CD14-positive monocyte (primary cell): ENCODE results near the gene COBLL1. TPM values are rescaled to one million over a fixed set of nuclear protein-coding genes. Genes with fewer than 3 reads are reported as not detected.
"Not testable (repeated sequence)": the region's sequence is repeated elsewhere in the genome, so short reads cannot be mapped to it uniquely, and the experiment has no call there.

Experiments
- DNase-seq, 3 donors: peaks; one replicate each; pipeline ENCODE4 v3.0.0-alpha.2; 2011 to 2022
- H2AFZ ChIP-seq: 2 replicates; pipeline ENCODE4 v1.6.0; 2012; ENCODE audit warnings: mild to moderate bottlenecking, low read depth, low read length, inconsistent platforms; ENCODE audit not compliant: insufficient read depth, poor library complexity, severe bottlenecking
- H3K27ac ChIP-seq, 2 donors: 1 replicate in 1 of 2; 2 replicates in 1 of 2; pipeline ENCODE4 v1.5.1; 2012 to 2013; ENCODE audit warnings: low read length in 2 of 2, control low read depth in 1 of 2, inconsistent platforms in 1 of 2, low read depth in 1 of 2, mild to moderate bottlenecking in 1 of 2
- H3K27me3 ChIP-seq, 2 donors: one replicate each; pipeline versions ENCODE4 v1.6.0 to v1.6.1; 2011 to 2013; ENCODE audit warnings: low read length in 2 of 2; ENCODE audit not compliant: control insufficient read depth in 2 of 2, insufficient read depth in 2 of 2
- H3K36me3 ChIP-seq, 2 donors: replicated peaks in 1 of 2; 1 replicate in 1 of 2; 2 replicates in 1 of 2; pipeline versions ENCODE4 v1.5.1 to v1.6.1; 2012 to 2013; ENCODE audit warnings: low read length in 2 of 2, control low read depth in 1 of 2, inconsistent platforms in 1 of 2, mild to moderate bottlenecking in 1 of 2; ENCODE audit not compliant: insufficient read depth in 2 of 2, control insufficient read depth in 1 of 2
- H3K4me1 ChIP-seq, 2 donors: 1 replicate in 1 of 2; 2 replicates in 1 of 2; pipeline versions ENCODE4 v1.5.1 to v1.6.1; 2012 to 2013; ENCODE audit warnings: low read length in 2 of 2, control low read depth in 1 of 2, inconsistent platforms in 1 of 2, mild to moderate bottlenecking in 1 of 2, moderate library complexity in 1 of 2; ENCODE audit not compliant: insufficient read depth in 2 of 2, control insufficient read depth in 1 of 2
- H3K4me2 ChIP-seq: replicated peaks from 2 replicates; pipeline ENCODE3; 2012; ENCODE audit warnings: low read length, moderate library complexity, mild to moderate bottlenecking; ENCODE audit not compliant: poor library complexity, severe bottlenecking; ENCODE audit errors: extremely low read depth
- H3K4me3 ChIP-seq, 3 experiments: fragments of 200-600 bp in 1 of 3; sonication (generic) in 1 of 3; replicated peaks in 1 of 3; 1 replicate in 2 of 3; 2 replicates in 1 of 3; pipeline ENCODE4 v1.5.1; 2011 to 2013; ENCODE audit warnings: low read length in 3 of 3, mild to moderate bottlenecking in 3 of 3, control low read depth in 2 of 3, low read depth in 2 of 3, inconsistent platforms in 1 of 3, moderate library complexity in 1 of 3
- H3K79me2 ChIP-seq: 2 replicates; pipeline ENCODE4 v1.6.0; 2012; ENCODE audit warnings: mild to moderate bottlenecking, control low read depth, inconsistent platforms, low read length, moderate library complexity; ENCODE audit not compliant: insufficient read depth
- H3K9ac ChIP-seq: 2 replicates; pipeline ENCODE4 v1.6.0; 2017; ENCODE audit warnings: low read length, mild to moderate bottlenecking; ENCODE audit not compliant: insufficient read depth, poor library complexity, severe bottlenecking
- H3K9me3 ChIP-seq, 2 donors: replicated peaks in 1 of 2; 1 replicate in 1 of 2; 2 replicates in 1 of 2; pipeline versions ENCODE4 v1.5.1 to v1.6.1; 2012 to 2013; ENCODE audit warnings: low read length in 2 of 2, control low read depth in 1 of 2; ENCODE audit not compliant: control insufficient read depth in 1 of 2, insufficient read depth in 1 of 2
- H4K20me1 ChIP-seq: 2 replicates; pipeline ENCODE4 v1.6.0; 2012; ENCODE audit warnings: mild to moderate bottlenecking, low read length, control low read depth, moderate library complexity; ENCODE audit not compliant: insufficient read depth
- H3K27ac Mint-ChIP-seq, 7 donors: one replicate each; pipeline ENCODE4 v1.8.0; 2020; ENCODE audit warnings: mild to moderate bottlenecking in 7 of 7, mixed read lengths in 7 of 7, moderate library complexity in 6 of 7, inconsistent platforms in 2 of 7
- H3K27me3 Mint-ChIP-seq, 3 donors: one replicate each; pipeline ENCODE4 v1.8.0; 2021 to 2022; ENCODE audit warnings: low read depth in 3 of 3, mild to moderate bottlenecking in 3 of 3, mixed read lengths in 3 of 3, moderate library complexity in 3 of 3, inconsistent platforms in 1 of 3
- H3K36me3 Mint-ChIP-seq, 2 donors: one replicate each; pipeline ENCODE4 v1.8.0; 2020; ENCODE audit warnings: mixed read lengths in 2 of 2, inconsistent platforms in 1 of 2, mild to moderate bottlenecking in 1 of 2
- H3K4me1 Mint-ChIP-seq: one replicate; pipeline ENCODE4 v1.8.0; 2020; ENCODE audit warnings: mild to moderate bottlenecking, mixed read lengths
- H3K4me3 Mint-ChIP-seq, 2 donors: one replicate each; pipeline ENCODE4 v1.8.0; 2020; ENCODE audit warnings: mild to moderate bottlenecking in 2 of 2, mixed read lengths in 2 of 2, moderate library complexity in 1 of 2
- H3K9me3 Mint-ChIP-seq, 7 donors: one replicate each; pipeline ENCODE4 v1.8.0; 2020 to 2022; ENCODE audit warnings: mixed read lengths in 7 of 7, mild to moderate bottlenecking in 6 of 7, moderate library complexity in 6 of 7, inconsistent platforms in 2 of 7
- CTCF ChIP-seq: fragments of 200-600 bp; IDR thresholded peaks from one replicate; pipeline ENCODE4 v1.8.0; 2022; ENCODE audit warnings: antibody characterized with exemption, mild to moderate bottlenecking
- WGBS: methylation state at CpG from one replicate; pipeline ENCODE4 v1.1.5; 2013; ENCODE audit warnings: missing lambda C conversion rate; ENCODE audit not compliant: insufficient coverage; 5-methylcytosine and 5-hydroxymethylcytosine counted together
- intact Hi-C, 2 donors: fragments of 100-400 bp; cut with micrococcal nuclease; formaldehyde crosslinking; loops; one replicate each; pipeline versions ENCODE4 v1.15.0 to v1.15.1; 2023
- polyA plus RNA-seq, 3 donors: library from polyadenylated mRNA; depleted of rRNA in 1 of 3; unstranded in 2 of 3; stranded (reverse) in 1 of 3; fragments of 300-500 nt in 2 of 3; fragments of >200 nt in 1 of 3; fragmentation: Illumina TruSeq in 2 of 3; gene quantifications; 1 replicate in 2 of 3; 2 replicates in 1 of 3; pipeline ENCODE4 v1.2.3, GENCODE V29; 2012 to 2021

The COBLL1 gene
- polyA plus RNA-seq, 3 donors, result 0.18 to 0.54 (median 0.24) TPM

- H3K9ac ChIP-seq, result no peak overlapping the region
These were observed 130.5 kb downstream of the COBLL1 start for GRCh38 chr2:164710837-164711765.

GRCh38 chr2:164710252-164710836 is 131.3 kb downstream of the COBLL1 start:
- H3K9ac ChIP-seq, H3K4me3 Mint-ChIP-seq, H3K4me3 ChIP-seq, H3K27me3 Mint-ChIP-seq, H3K27ac Mint-ChIP-seq, H3K4me1 ChIP-seq, H3K27ac ChIP-seq, DNase-seq, H3K36me3 ChIP-seq, H3K79me2 ChIP-seq, H3K9me3 Mint-ChIP-seq, H2AFZ ChIP-seq, H3K4me1 Mint-ChIP-seq, H3K9me3 ChIP-seq, H4K20me1 ChIP-seq, H3K36me3 Mint-ChIP-seq, intact Hi-C loops, H3K4me2 ChIP-seq, H3K27me3 ChIP-seq: not testable (repeated sequence)
- 100% methylated on average over 1 of the region's 10 CpGs for WGBS

More at GRCh38 chr2:164710837-164711765, 130.5 kb downstream of the COBLL1 start:
- intact Hi-C loops, result no loop called here
- Mint-ChIP-seq H3K4me3 (no peak overlapping the region), H3K36me3 (no peaks in the 10 kb centered on the region), H3K9me3 (no peaks in the 10 kb centered on the region), H3K27me3 (no peaks in the 10 kb centered on the region), H3K4me1 (no peaks in the 10 kb centered on the region), H3K27ac (no peak overlapping the region)
- TF ChIP-seq CTCF, result no peak
- no peaks in the 10 kb centered on the region for H3K36me3 ChIP-seq
- no peaks in the 10 kb centered on the region for H3K79me2 ChIP-seq
- H2AFZ ChIP-seq, result no peak overlapping the region
- no peaks in the 10 kb centered on the region for H3K4me1 ChIP-seq
- H4K20me1 ChIP-seq, result no peaks in the 10 kb centered on the region
- H3K9me3 ChIP-seq, result no peaks in the 10 kb centered on the region
- 98% methylated on average over 5 of the region's 6 CpGs for WGBS
- no peak overlapping the region for H3K4me3 ChIP-seq
- no peak for DNase-seq
- no peak overlapping the region for H3K27ac ChIP-seq
- no peak overlapping the region for H3K4me2 ChIP-seq
- H3K27me3 ChIP-seq, result no peaks in the 10 kb centered on the region
